SU-DHL-6 (cell line): ENCODE results near the gene SMOC1.

ENCODE experiments used
- CTCF ChIP-seq: fragments of 200-600 bp; sonication (generic); IDR thresholded peaks from one replicate; pipeline ENCODE4 v1.5.1; 2017; ENCODE audit warnings: antibody characterized with exemption, mild to moderate bottlenecking, low read length, moderate library complexity; ENCODE audit not compliant: insufficient read depth, poor library complexity, severe bottlenecking
- EZH2phosphoT487 ChIP-seq: fragments of 200-600 bp; sonication (generic), shearing (Covaris generic); conservative IDR thresholded peaks from 2 replicates; pipeline ENCODE4 v1.6.1; 2018; ENCODE audit warnings: mild to moderate bottlenecking, antibody characterized with exemption, low read length, moderate library complexity, mixed read lengths

DNA sequence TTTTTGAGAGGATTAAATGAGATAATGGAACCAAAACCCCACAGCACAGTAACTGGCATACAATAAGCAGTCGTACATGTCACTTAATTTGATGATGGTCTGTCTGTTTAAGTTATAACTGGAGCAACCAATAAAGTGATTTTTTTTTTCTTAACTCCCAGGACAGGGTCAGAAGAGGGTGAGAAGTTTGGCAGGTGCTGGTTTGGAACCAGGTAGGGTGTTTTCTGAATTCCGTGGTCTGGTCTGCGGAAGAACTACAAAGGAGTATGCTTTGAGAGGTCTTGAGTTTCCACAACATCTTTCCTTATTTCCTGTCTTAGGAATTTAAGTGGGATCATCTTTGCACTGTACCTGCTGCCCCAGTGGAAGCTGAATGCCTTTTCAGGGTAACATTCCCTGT lies 197.8 kb downstream of the SMOC1 start:
- TF ChIP-seq CTCF (no peak), EZH2phosphoT487 (no peak)
